ENCODE results near the gene UACA. TPM values are rescaled to one million over a fixed set of nuclear protein-coding genes. Genes with fewer than 3 reads are reported as not detected.

Gene UACA
- total and polyA plus RNA-seq, 9 of the 15 experiments (the other 6 are each of a cell fraction or from before 2014, with no cell fraction given), result 0.06 to 0.33 (median 0.15) TPM; not detected in 5

DNA sequence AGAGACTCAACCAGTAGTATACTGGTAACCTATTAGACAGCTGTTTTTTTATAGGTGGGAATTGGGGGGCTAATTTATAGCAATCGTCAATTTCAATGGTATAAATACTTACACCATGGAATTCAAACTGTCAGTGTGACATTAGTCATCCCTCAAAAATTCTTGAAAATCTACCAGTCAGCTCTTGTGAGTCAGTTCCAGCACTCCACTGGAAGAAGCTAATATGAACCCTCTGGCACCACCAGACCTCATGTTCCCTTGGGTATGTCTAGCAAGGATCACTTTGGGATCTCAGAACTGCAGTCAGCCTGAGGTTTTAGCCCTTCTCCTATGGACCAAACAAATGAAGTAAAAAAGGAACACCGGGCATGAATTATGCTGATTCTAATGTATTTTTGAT, 11.8 kb upstream of the UACA start:
- Histone ChIP-seq H3K27me3 (ENCODE audit: control insufficient read depth in 2 of 2, insufficient read depth in 2 of 2, low read length in 2 of 2) (no peaks in the 10 kb centered on the region), H3K27ac (ENCODE audit: extremely low read depth, low read depth, low read length) (no peak overlapping the region), H3K4me2 (ENCODE audit: insufficient read depth, low read length) (no peak overlapping the region), H3K4me3 (no peak overlapping the region), H2AFZ (ENCODE audit: low read depth, low read length) (no peak overlapping the region), H3K9me1 (ENCODE audit: control insufficient read depth, insufficient read depth, low read length) (no peaks in the 10 kb centered on the region), H3K4me1 (replicated peaks in 1 of 2; ENCODE audit: control insufficient read depth in 2 of 2, insufficient read depth in 2 of 2, low read length in 2 of 2) (no peaks in the 10 kb centered on the region), H3K79me2 (ENCODE audit: control insufficient read depth, insufficient read depth, low read length) (no peaks in the 10 kb centered on the region), H3K9ac (ENCODE audit: insufficient read depth in 1 of 2, low read depth in 2 of 2, low read length in 2 of 2) (no peak overlapping the region), H4K20me1 (replicated peaks; ENCODE audit: control insufficient read depth, insufficient read depth, low read length) (no peaks in the 10 kb centered on the region), H3K36me3 (ENCODE audit: control insufficient read depth, insufficient read depth, low read length) (no peaks in the 10 kb centered on the region), H3K9me3 (replicated peaks; ENCODE audit: control insufficient read depth, insufficient read depth, low read depth, low read length) (no peaks in the 10 kb centered on the region)
- BruUV-seq (replicated peaks), result no TSS peak
- intact Hi-C loops (cut with micrococcal nuclease), result no loop called here
- no peak for DNase-seq (ENCODE audit: extremely low read depth in 1 of 4, low spot score in 3 of 4)
- ChIA-PET CTCF (ENCODE audit: low intra/inter-chr PET ratio) (no interaction called here), POLR2A (interaction anchor here (0.7 kb wide), 1 partner anchor 20 kb away, joined by 3 read pairs; no protein-coding TSS in a partner anchor)
- FAIRE-seq, result no peak
- in situ Hi-C loops (cut with MboI), result no loop called here
- 2% methylated on average over 2 of the region's 2 CpGs for WGBS (ENCODE audit: insufficient coverage, low coverage, missing lambda C conversion rate)
- ATAC-seq, result no peak
- no peak for TF ChIP-seq ASH1L (IDR thresholded peaks at IDR 0.05; ENCODE audit: borderline replicate concordance, low read depth, partially characterized antibody)
- no peak for TF ChIP-seq SMARCC2 (IDR thresholded peaks at IDR 0.05; ENCODE audit: low read depth)
- TF ChIP-seq MYC (IDR thresholded peaks at IDR 0.05; ENCODE audit: low read depth, low read length), result no peak
- TF ChIP-seq MYC (CRISPR knock-in tag; IDR thresholded peaks at IDR 0.05; ENCODE audit: borderline replicate concordance, low read depth), result no peak
- TF ChIP-seq, protein P1, sequence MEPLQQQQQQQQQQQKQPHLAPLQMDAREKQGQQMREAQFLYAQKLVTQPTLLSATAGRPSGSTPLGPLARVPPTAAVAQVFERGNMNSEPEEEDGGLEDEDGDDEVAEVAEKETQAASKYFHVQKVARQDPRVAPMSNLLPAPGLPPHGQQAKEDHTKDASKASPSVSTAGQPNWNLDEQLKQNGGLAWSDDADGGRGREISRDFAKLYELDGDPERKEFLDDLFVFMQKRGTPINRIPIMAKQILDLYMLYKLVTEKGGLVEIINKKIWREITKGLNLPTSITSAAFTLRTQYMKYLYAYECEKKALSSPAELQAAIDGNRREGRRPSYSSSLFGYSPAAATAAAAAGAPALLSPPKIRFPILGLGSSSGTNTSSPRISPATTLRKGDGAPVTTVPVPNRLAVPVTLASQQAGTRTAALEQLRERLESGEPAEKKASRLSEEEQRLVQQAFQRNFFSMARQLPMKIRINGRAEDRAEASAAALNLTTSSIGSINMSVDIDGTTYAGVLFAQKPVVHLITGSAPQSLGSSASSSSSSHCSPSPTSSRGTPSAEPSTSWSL (CRISPR knock-in tag; IDR thresholded peaks at IDR 0.05; ENCODE audit: borderline replicate concordance), result no peak
- TF ChIP-seq HMGN3 (IDR thresholded peaks at IDR 0.05; ENCODE audit: borderline replicate concordance, extremely low read depth, insufficient read length, low read depth, low read length), result no peak
- TF ChIP-seq ZNF766 (CRISPR knock-in tag; conservative IDR thresholded peaks at IDR 0.05), result no peak
- TF ChIP-seq, protein P2, sequence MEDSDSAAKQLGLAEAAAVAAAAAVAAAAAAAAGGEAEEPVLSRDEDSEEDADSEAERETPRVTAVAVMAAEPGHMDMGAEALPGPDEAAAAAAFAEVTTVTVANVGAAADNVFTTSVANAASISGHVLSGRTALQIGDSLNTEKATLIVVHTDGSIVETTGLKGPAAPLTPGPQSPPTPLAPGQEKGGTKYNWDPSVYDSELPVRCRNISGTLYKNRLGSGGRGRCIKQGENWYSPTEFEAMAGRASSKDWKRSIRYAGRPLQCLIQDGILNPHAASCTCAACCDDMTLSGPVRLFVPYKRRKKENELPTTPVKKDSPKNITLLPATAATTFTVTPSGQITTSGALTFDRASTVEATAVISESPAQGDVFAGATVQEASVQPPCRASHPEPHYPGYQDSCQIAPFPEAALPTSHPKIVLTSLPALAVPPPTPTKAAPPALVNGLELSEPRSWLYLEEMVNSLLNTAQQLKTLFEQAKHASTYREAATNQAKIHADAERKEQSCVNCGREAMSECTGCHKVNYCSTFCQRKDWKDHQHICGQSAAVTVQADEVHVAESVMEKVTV (CRISPR knock-in tag; IDR thresholded peaks at IDR 0.05), result no peak
- no peak for TF ChIP-seq MEIS2 (IDR thresholded peaks at IDR 0.05; ENCODE audit: partially characterized antibody)
- TF ChIP-seq PHTF2 (CRISPR knock-in tag; IDR thresholded peaks at IDR 0.05), result no peak
- TF ChIP-seq, protein P3, sequence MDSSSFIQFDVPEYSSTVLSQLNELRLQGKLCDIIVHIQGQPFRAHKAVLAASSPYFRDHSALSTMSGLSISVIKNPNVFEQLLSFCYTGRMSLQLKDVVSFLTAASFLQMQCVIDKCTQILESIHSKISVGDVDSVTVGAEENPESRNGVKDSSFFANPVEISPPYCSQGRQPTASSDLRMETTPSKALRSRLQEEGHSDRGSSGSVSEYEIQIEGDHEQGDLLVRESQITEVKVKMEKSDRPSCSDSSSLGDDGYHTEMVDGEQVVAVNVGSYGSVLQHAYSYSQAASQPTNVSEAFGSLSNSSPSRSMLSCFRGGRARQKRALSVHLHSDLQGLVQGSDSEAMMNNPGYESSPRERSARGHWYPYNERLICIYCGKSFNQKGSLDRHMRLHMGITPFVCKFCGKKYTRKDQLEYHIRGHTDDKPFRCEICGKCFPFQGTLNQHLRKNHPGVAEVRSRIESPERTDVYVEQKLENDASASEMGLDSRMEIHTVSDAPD (CRISPR knock-in tag; IDR thresholded peaks at IDR 0.05), result no peak
- TF ChIP-seq EP300 (IDR thresholded peaks at IDR 0.05; ENCODE audit: low read length), result no peak
- TF ChIP-seq PPARD (CRISPR knock-in tag; IDR thresholded peaks at IDR 0.05), result no peak
- TF ChIP-seq, protein P4, sequence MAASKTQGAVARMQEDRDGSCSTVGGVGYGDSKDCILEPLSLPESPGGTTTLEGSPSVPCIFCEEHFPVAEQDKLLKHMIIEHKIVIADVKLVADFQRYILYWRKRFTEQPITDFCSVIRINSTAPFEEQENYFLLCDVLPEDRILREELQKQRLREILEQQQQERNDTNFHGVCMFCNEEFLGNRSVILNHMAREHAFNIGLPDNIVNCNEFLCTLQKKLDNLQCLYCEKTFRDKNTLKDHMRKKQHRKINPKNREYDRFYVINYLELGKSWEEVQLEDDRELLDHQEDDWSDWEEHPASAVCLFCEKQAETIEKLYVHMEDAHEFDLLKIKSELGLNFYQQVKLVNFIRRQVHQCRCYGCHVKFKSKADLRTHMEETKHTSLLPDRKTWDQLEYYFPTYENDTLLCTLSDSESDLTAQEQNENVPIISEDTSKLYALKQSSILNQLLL (CRISPR knock-in tag; IDR thresholded peaks at IDR 0.05; ENCODE audit: borderline replicate concordance), result no peak
- no peak for TF ChIP-seq SMARCA5 (IDR thresholded peaks at IDR 0.05)
- no peak for TF ChIP-seq ZNF23 (CRISPR knock-in tag; IDR thresholded peaks at IDR 0.05)
- TF ChIP-seq ETV6 (IDR thresholded peaks at IDR 0.05; ENCODE audit: borderline replicate concordance in 1 of 2, low read depth in 2 of 2, low read length in 1 of 2), result no peak
- no peak for TF ChIP-seq ETV6 (CRISPR knock-in tag; IDR thresholded peaks at IDR 0.05; ENCODE audit: borderline replicate concordance)
- TF ChIP-seq NFE2 (IDR thresholded peaks at IDR 0.05; ENCODE audit: low read depth), result no peak

All from K562 (cell line).